CD14-positive monocyte (primary cell): ENCODE data around the gene IGF1R. TPM values are rescaled to one million over a fixed set of nuclear protein-coding genes. Genes with fewer than 3 reads are reported as not detected.

Experiments
- DNase-seq, 3 donors: peaks; one replicate each; pipeline ENCODE4 v3.0.0-alpha.2; 2011 to 2022
- H2AFZ ChIP-seq: 2 replicates; pipeline ENCODE4 v1.6.0; 2012; ENCODE audit warnings: mild to moderate bottlenecking, low read depth, low read length, inconsistent platforms; ENCODE audit not compliant: insufficient read depth, poor library complexity, severe bottlenecking
- H3K27ac ChIP-seq, 2 donors: 1 replicate in 1 of 2; 2 replicates in 1 of 2; pipeline ENCODE4 v1.5.1; 2012 to 2013; ENCODE audit warnings: low read length in 2 of 2, control low read depth in 1 of 2, inconsistent platforms in 1 of 2, low read depth in 1 of 2, mild to moderate bottlenecking in 1 of 2
- H3K27me3 ChIP-seq, 2 donors: one replicate each; pipeline versions ENCODE4 v1.6.0 to v1.6.1; 2011 to 2013; ENCODE audit warnings: low read length in 2 of 2; ENCODE audit not compliant: control insufficient read depth in 2 of 2, insufficient read depth in 2 of 2
- H3K36me3 ChIP-seq, 2 donors: replicated peaks in 1 of 2; 1 replicate in 1 of 2; 2 replicates in 1 of 2; pipeline versions ENCODE4 v1.5.1 to v1.6.1; 2012 to 2013; ENCODE audit warnings: low read length in 2 of 2, control low read depth in 1 of 2, inconsistent platforms in 1 of 2, mild to moderate bottlenecking in 1 of 2; ENCODE audit not compliant: insufficient read depth in 2 of 2, control insufficient read depth in 1 of 2
- H3K4me1 ChIP-seq, 2 donors: 1 replicate in 1 of 2; 2 replicates in 1 of 2; pipeline versions ENCODE4 v1.5.1 to v1.6.1; 2012 to 2013; ENCODE audit warnings: low read length in 2 of 2, control low read depth in 1 of 2, inconsistent platforms in 1 of 2, mild to moderate bottlenecking in 1 of 2, moderate library complexity in 1 of 2; ENCODE audit not compliant: insufficient read depth in 2 of 2, control insufficient read depth in 1 of 2
- H3K4me2 ChIP-seq: replicated peaks from 2 replicates; pipeline ENCODE3; 2012; ENCODE audit warnings: low read length, moderate library complexity, mild to moderate bottlenecking; ENCODE audit not compliant: poor library complexity, severe bottlenecking; ENCODE audit errors: extremely low read depth
- H3K4me3 ChIP-seq, 3 experiments: fragments of 200-600 bp in 1 of 3; sonication (generic) in 1 of 3; replicated peaks in 1 of 3; 1 replicate in 2 of 3; 2 replicates in 1 of 3; pipeline ENCODE4 v1.5.1; 2011 to 2013; ENCODE audit warnings: low read length in 3 of 3, mild to moderate bottlenecking in 3 of 3, control low read depth in 2 of 3, low read depth in 2 of 3, inconsistent platforms in 1 of 3, moderate library complexity in 1 of 3
- H3K79me2 ChIP-seq: 2 replicates; pipeline ENCODE4 v1.6.0; 2012; ENCODE audit warnings: mild to moderate bottlenecking, control low read depth, inconsistent platforms, low read length, moderate library complexity; ENCODE audit not compliant: insufficient read depth
- H3K9ac ChIP-seq: 2 replicates; pipeline ENCODE4 v1.6.0; 2017; ENCODE audit warnings: low read length, mild to moderate bottlenecking; ENCODE audit not compliant: insufficient read depth, poor library complexity, severe bottlenecking
- H3K9me3 ChIP-seq, 2 donors: replicated peaks in 1 of 2; 1 replicate in 1 of 2; 2 replicates in 1 of 2; pipeline versions ENCODE4 v1.5.1 to v1.6.1; 2012 to 2013; ENCODE audit warnings: low read length in 2 of 2, control low read depth in 1 of 2; ENCODE audit not compliant: control insufficient read depth in 1 of 2, insufficient read depth in 1 of 2
- H4K20me1 ChIP-seq: 2 replicates; pipeline ENCODE4 v1.6.0; 2012; ENCODE audit warnings: mild to moderate bottlenecking, low read length, control low read depth, moderate library complexity; ENCODE audit not compliant: insufficient read depth
- H3K27ac Mint-ChIP-seq, 7 donors: one replicate each; pipeline ENCODE4 v1.8.0; 2020; ENCODE audit warnings: mild to moderate bottlenecking in 7 of 7, mixed read lengths in 7 of 7, moderate library complexity in 6 of 7, inconsistent platforms in 2 of 7
- H3K27me3 Mint-ChIP-seq, 3 donors: one replicate each; pipeline ENCODE4 v1.8.0; 2021 to 2022; ENCODE audit warnings: low read depth in 3 of 3, mild to moderate bottlenecking in 3 of 3, mixed read lengths in 3 of 3, moderate library complexity in 3 of 3, inconsistent platforms in 1 of 3
- H3K36me3 Mint-ChIP-seq, 2 donors: one replicate each; pipeline ENCODE4 v1.8.0; 2020; ENCODE audit warnings: mixed read lengths in 2 of 2, inconsistent platforms in 1 of 2, mild to moderate bottlenecking in 1 of 2
- H3K4me1 Mint-ChIP-seq: one replicate; pipeline ENCODE4 v1.8.0; 2020; ENCODE audit warnings: mild to moderate bottlenecking, mixed read lengths
- H3K4me3 Mint-ChIP-seq, 2 donors: one replicate each; pipeline ENCODE4 v1.8.0; 2020; ENCODE audit warnings: mild to moderate bottlenecking in 2 of 2, mixed read lengths in 2 of 2, moderate library complexity in 1 of 2
- H3K9me3 Mint-ChIP-seq, 7 donors: one replicate each; pipeline ENCODE4 v1.8.0; 2020 to 2022; ENCODE audit warnings: mixed read lengths in 7 of 7, mild to moderate bottlenecking in 6 of 7, moderate library complexity in 6 of 7, inconsistent platforms in 2 of 7
- CTCF ChIP-seq: fragments of 200-600 bp; IDR thresholded peaks from one replicate; pipeline ENCODE4 v1.8.0; 2022; ENCODE audit warnings: antibody characterized with exemption, mild to moderate bottlenecking
- WGBS: methylation state at CpG from one replicate; pipeline ENCODE4 v1.1.5; 2013; ENCODE audit warnings: missing lambda C conversion rate; ENCODE audit not compliant: insufficient coverage; 5-methylcytosine and 5-hydroxymethylcytosine counted together
- intact Hi-C, 2 donors: fragments of 100-400 bp; cut with micrococcal nuclease; formaldehyde crosslinking; loops; one replicate each; pipeline versions ENCODE4 v1.15.0 to v1.15.1; 2023
- polyA plus RNA-seq, 3 donors: library from polyadenylated mRNA; depleted of rRNA in 1 of 3; unstranded in 2 of 3; stranded (reverse) in 1 of 3; fragments of 300-500 nt in 2 of 3; fragments of >200 nt in 1 of 3; fragmentation: Illumina TruSeq in 2 of 3; gene quantifications; 1 replicate in 2 of 3; 2 replicates in 1 of 3; pipeline ENCODE4 v1.2.3, GENCODE V29; 2012 to 2021

The IGF1R gene
- polyA plus RNA-seq, 3 donors: 0.35 to 4.9 (median 0.67) TPM

GRCh38 chr15:98954411-98954810, 306.1 kb downstream of the IGF1R start:
- intact Hi-C loops: no loop called here
- peaks cover 11% of the 10 kb centered on the region in 2 donors for H3K4me1 ChIP-seq
- no peak overlapping the region for H3K27ac ChIP-seq
- H3K36me3 Mint-ChIP-seq: peaks cover 66 to 83% of the 10 kb centered on the region in 2 donors
- H3K9ac ChIP-seq: no peak overlapping the region
- no peak for DNase-seq
- H3K4me1 Mint-ChIP-seq: peaks cover 30% of the 10 kb centered on the region
- H3K36me3 ChIP-seq: peaks cover 25 to 87% of the 10 kb centered on the region in 2 donors
- H3K27me3 Mint-ChIP-seq: no peaks in the 10 kb centered on the region
- H3K27ac Mint-ChIP-seq: no peak overlapping the region
- no peak for TF ChIP-seq CTCF
- H3K9me3 ChIP-seq: no peaks in the 10 kb centered on the region
- WGBS: 54% methylated on average over 3 of the region's 5 CpGs
- H2AFZ ChIP-seq: no peak overlapping the region
- H3K9me3 Mint-ChIP-seq: no peaks in the 10 kb centered on the region
- H3K79me2 ChIP-seq: no peaks in the 10 kb centered on the region
- H3K4me3 Mint-ChIP-seq: no peak overlapping the region
- H3K27me3 ChIP-seq: no peaks in the 10 kb centered on the region
- no peak overlapping the region for H3K4me2 ChIP-seq
- H4K20me1 ChIP-seq: no peaks in the 10 kb centered on the region
- no peak overlapping the region for H3K4me3 ChIP-seq

GRCh38 chr15:98955331-98955730, 307.0 kb downstream of the IGF1R start:
- Histone ChIP-seq H3K27ac (no peak overlapping the region), H2AFZ (no peak overlapping the region), H3K9me3 (no peaks in the 10 kb centered on the region), H3K9ac (no peak overlapping the region), H3K79me2 (no peaks in the 10 kb centered on the region), H3K4me3 (no peak overlapping the region), H3K36me3 (peaks cover 25 to 87% of the 10 kb centered on the region in 2 donors), H4K20me1 (no peaks in the 10 kb centered on the region), H3K27me3 (no peaks in the 10 kb centered on the region), H3K4me2 (no peak overlapping the region), H3K4me1 (peaks cover 11% of the 10 kb centered on the region in 2 donors)
- Mint-ChIP-seq H3K27ac (no peak overlapping the region), H3K36me3 (peaks cover 66 to 82% of the 10 kb centered on the region in 2 donors), H3K9me3 (no peaks in the 10 kb centered on the region), H3K4me3 (no peak overlapping the region), H3K4me1 (peaks cover 30% of the 10 kb centered on the region), H3K27me3 (no peaks in the 10 kb centered on the region)
- no peak for TF ChIP-seq CTCF
- no peak for DNase-seq
- WGBS: 86% methylated on average over 8 of the region's 8 CpGs
- intact Hi-C loops: no loop called here
